Measurements from ENCODE around the gene IFT20.

Gene IFT20

GRCh38 chr17:28280826-28281225 lies 54.4 kb downstream of the IFT20 start:
- Histone ChIP-seq H3K27ac (no peak overlapping the region), H3K27me3 (ENCODE audit: insufficient read depth, low read depth) (no peaks in the 10 kb centered on the region), H2AFZ (ENCODE audit: low read depth) (no peak overlapping the region), H4K20me1 (ENCODE audit: insufficient read depth) (no peaks in the 10 kb centered on the region), H3K36me3 (ENCODE audit: insufficient read depth) (no peaks in the 10 kb centered on the region), H3K4me1 (ENCODE audit: low read depth, poor library complexity, severe bottlenecking) (peaks cover 35% of the 10 kb centered on the region), H3K79me2 (ENCODE audit: insufficient read depth, low read depth) (no peaks in the 10 kb centered on the region), H3K9ac (no peak overlapping the region), H3K4me2 (no peak overlapping the region), H3K4me3 (IDR thresholded peaks at IDR 0.05; ENCODE audit: insufficient read depth, low read depth, low read length) (no peak overlapping the region)
- TF ChIP-seq, protein P1, sequence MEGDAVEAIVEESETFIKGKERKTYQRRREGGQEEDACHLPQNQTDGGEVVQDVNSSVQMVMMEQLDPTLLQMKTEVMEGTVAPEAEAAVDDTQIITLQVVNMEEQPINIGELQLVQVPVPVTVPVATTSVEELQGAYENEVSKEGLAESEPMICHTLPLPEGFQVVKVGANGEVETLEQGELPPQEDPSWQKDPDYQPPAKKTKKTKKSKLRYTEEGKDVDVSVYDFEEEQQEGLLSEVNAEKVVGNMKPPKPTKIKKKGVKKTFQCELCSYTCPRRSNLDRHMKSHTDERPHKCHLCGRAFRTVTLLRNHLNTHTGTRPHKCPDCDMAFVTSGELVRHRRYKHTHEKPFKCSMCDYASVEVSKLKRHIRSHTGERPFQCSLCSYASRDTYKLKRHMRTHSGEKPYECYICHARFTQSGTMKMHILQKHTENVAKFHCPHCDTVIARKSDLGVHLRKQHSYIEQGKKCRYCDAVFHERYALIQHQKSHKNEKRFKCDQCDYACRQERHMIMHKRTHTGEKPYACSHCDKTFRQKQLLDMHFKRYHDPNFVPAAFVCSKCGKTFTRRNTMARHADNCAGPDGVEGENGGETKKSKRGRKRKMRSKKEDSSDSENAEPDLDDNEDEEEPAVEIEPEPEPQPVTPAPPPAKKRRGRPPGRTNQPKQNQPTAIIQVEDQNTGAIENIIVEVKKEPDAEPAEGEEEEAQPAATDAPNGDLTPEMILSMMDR (conservative IDR thresholded peaks at IDR 0.05; ENCODE audit: low read depth, low read length), result no peak

- Histone ChIP-seq H3K27ac (no peak overlapping the region), H2AFZ (ENCODE audit: low read depth) (no peak overlapping the region), H4K20me1 (ENCODE audit: insufficient read depth) (no peaks in the 10 kb centered on the region), H3K9ac (no peak overlapping the region), H3K4me3 (IDR thresholded peaks at IDR 0.05; ENCODE audit: insufficient read depth, low read depth, low read length) (no peak overlapping the region), H3K36me3 (ENCODE audit: insufficient read depth) (no peaks in the 10 kb centered on the region), H3K4me1 (ENCODE audit: low read depth, poor library complexity, severe bottlenecking) (peaks cover 49% of the 10 kb centered on the region), H3K79me2 (ENCODE audit: insufficient read depth, low read depth) (no peaks in the 10 kb centered on the region), H3K4me2 (peak overlapping the region; percentile 67), H3K27me3 (ENCODE audit: insufficient read depth, low read depth) (no peaks in the 10 kb centered on the region)
- TF ChIP-seq, protein P1 (conservative IDR thresholded peaks at IDR 0.05; ENCODE audit: low read depth, low read length), result no peak
Observed at GRCh38 chr17:28279411-28279810, 55.9 kb downstream of the IFT20 start.
